Thoracic aorta (tissue), 2 donors: ENCODE results near the gene DRD3. TPM values are rescaled to one million over a fixed set of nuclear protein-coding genes. Genes with fewer than 3 reads are reported as not detected.

Experiments used
- ATAC-seq: fragments of 150-250 bp; one replicate; pipeline ENCODE4 v1.8.0; 2017; ENCODE audit warnings: low read depth; ENCODE audit not compliant: insufficient number of reproducible peaks, low FRiP score
- DNase-seq: peaks from one replicate; pipeline ENCODE4 v3.0.0-alpha.2; 2020; ENCODE audit warnings: low spot score
- H3K27ac ChIP-seq, 2 donors: fragments of 200-600 bp; sonication (generic); 1 replicate in 1 of 2; 2 replicates in 1 of 2; pipeline ENCODE4 v1.5.1; 2016; ENCODE audit warnings: mild to moderate bottlenecking in 2 of 2, moderate library complexity in 2 of 2
- H3K27me3 ChIP-seq: fragments of 200-600 bp; sonication (generic); replicated peaks from 2 replicates; pipeline ENCODE4 v1.6.0; 2016; ENCODE audit warnings: mild to moderate bottlenecking; ENCODE audit not compliant: insufficient read depth
- H3K36me3 ChIP-seq: fragments of 200-600 bp; sonication (generic); one replicate; pipeline ENCODE4 v1.5.1; 2016
- H3K4me1 ChIP-seq, 2 donors: fragments of 200-600 bp; sonication (generic); 1 replicate in 1 of 2; 2 replicates in 1 of 2; pipeline versions ENCODE4 v1.5.1 to v1.6.0; 2016; ENCODE audit warnings: low read depth in 2 of 2, mild to moderate bottlenecking in 1 of 2; ENCODE audit not compliant: control insufficient read depth in 1 of 2
- H3K4me3 ChIP-seq: fragments of 200-600 bp; sonication (generic); 2 replicates; pipeline ENCODE4 v1.5.1; 2016; ENCODE audit warnings: mild to moderate bottlenecking
- H3K9me3 ChIP-seq: fragments of 200-600 bp; sonication (generic); 2 replicates; pipeline ENCODE4 v1.5.1; 2016
- CTCF ChIP-seq: fragments of 200-600 bp; sonication (generic); IDR thresholded peaks from one replicate; pipeline ENCODE4 v1.5.1; 2019; ENCODE audit warnings: antibody characterized with exemption
- total RNA-seq, 2 donors: library from RNA; depleted of rRNA; stranded (reverse); fragments of >200 nt; gene quantifications; one replicate each; pipeline versions ENCODE4 v1.1.0 to v1.2.3, GENCODE V29; 2016

The DRD3 gene
- total RNA-seq, 2 donors from 2014 or later, result not detected

GRCh38 chr3:114089675-114090074 is 89.2 kb downstream of the DRD3 start:
- Histone ChIP-seq H3K27me3 (no peaks in the 10 kb centered on the region), H3K4me1 (peaks cover 8 to 11% of the 10 kb centered on the region in 2 donors), H3K9me3 (no peaks in the 10 kb centered on the region), H3K4me3 (no peak overlapping the region), H3K27ac (no peak overlapping the region), H3K36me3 (peaks cover 11% of the 10 kb centered on the region)
- DNase-seq (no peak), ATAC-seq (no peak)
- TF ChIP-seq CTCF, result no peak

GRCh38 chr3:114086356-114086755 is 92.5 kb downstream of the DRD3 start:
- Histone ChIP-seq H3K4me3 (no peak overlapping the region), H3K4me1 (no peaks in the 10 kb centered on the region), H3K27me3 (no peaks in the 10 kb centered on the region), H3K27ac (no peak overlapping the region), H3K9me3 (no peaks in the 10 kb centered on the region), H3K36me3 (peaks cover 12% of the 10 kb centered on the region)
- no peak for ATAC-seq
- DNase-seq, result no peak
- no peak for TF ChIP-seq CTCF

- DNase-seq, result no peak
- H3K36me3 ChIP-seq, result peaks cover 12% of the 10 kb centered on the region
- H3K27ac ChIP-seq, result no peak overlapping the region
- no peaks in the 10 kb centered on the region for H3K27me3 ChIP-seq
- no peak for TF ChIP-seq CTCF
- H3K4me1 ChIP-seq, result peaks cover 15 to 24% of the 10 kb centered on the region in 2 donors
- no peak overlapping the region for H3K4me3 ChIP-seq
- ATAC-seq, result no peak
- no peaks in the 10 kb centered on the region for H3K9me3 ChIP-seq
These were observed 95.7 kb downstream of the DRD3 start for GRCh38 chr3:114083112-114083511.

GRCh38 chr3:114081037-114081436 is 97.8 kb downstream of the DRD3 start:
- peak overlapping the region; percentile 6 to 67 for H3K27ac ChIP-seq
- no peak overlapping the region for H3K4me3 ChIP-seq
- ATAC-seq, result peak; percentile 31
- TF ChIP-seq CTCF, result no peak
- no peak for DNase-seq
- H3K4me1 ChIP-seq, result peaks cover 15 to 28% of the 10 kb centered on the region in 2 donors
- no peaks in the 10 kb centered on the region for H3K9me3 ChIP-seq
- peaks cover 17% of the 10 kb centered on the region for H3K36me3 ChIP-seq
- no peaks in the 10 kb centered on the region for H3K27me3 ChIP-seq

GRCh38 chr3:114080201-114080600 is 98.7 kb downstream of the DRD3 start:
- Histone ChIP-seq H3K27me3 (no peaks in the 10 kb centered on the region), H3K27ac (peak overlapping the region; percentile 6 to 67), H3K4me1 (peaks cover 15 to 28% of the 10 kb centered on the region in 2 donors), H3K4me3 (no peak overlapping the region), H3K9me3 (no peaks in the 10 kb centered on the region), H3K36me3 (peaks cover 11% of the 10 kb centered on the region)
- DNase-seq, result no peak
- no peak for ATAC-seq
- TF ChIP-seq CTCF, result no peak
